H54 (cell line): ENCODE data around the gene SYNM.

ENCODE experiments used
- DNase-seq: peaks from one replicate; pipeline ENCODE4 v3.0.0; 2011; ENCODE audit warnings: low spot score, mixed read lengths; ENCODE audit not compliant: insufficient read length
- FAIRE-seq: peaks from 3 replicates; lab custom pipeline; 2011; peaks lifted over from hg19 to GRCh38; lab: Jason Lieb, UNC
- POLR2A ChIP-seq: IDR thresholded peaks from 2 replicates; pipeline ENCODE4 v1.6.1; 2011; ENCODE audit warnings: low read depth, mild to moderate bottlenecking, low read length

Gene SYNM

DNA sequence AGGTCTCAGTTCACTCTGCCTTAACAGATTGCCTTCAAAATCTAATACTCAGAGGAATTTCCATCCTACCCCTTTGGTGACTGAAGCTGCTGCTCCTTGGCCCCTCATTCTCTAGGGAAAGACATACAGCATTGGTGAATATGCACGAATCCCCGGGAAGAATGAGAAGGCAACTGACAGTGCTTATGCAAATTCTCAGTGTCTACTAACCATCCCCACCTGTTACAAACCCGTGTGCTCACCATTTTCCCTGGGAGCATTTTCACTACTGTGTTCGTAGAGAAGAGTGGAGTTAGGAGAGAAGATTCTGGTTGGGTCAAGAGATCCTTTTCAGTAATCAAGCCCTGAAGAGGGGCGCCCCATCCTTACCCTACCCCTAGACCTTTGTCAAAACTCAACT is 37.7 kb downstream of the SYNM start:
- DNase-seq (no peak), FAIRE-seq (no peak)

DNA sequence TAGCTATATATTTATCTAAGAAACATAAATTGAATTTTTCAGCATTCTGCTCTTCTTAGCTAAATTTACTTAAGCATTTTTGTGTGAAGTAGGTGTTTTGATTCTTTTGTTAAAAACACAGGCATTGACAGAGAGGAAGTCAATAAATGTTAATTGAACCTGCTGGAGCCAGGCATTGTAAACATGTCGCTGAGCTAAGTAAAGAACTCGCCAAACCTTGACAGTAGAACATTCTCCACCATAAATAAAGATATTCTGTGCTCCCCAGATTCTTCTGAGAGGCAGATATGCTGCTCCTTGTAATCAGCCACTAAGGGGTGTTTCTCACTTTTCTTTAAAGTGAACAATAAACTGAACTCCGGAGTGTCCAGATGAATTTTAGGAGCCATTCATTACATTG is 38.4 kb downstream of the SYNM start:
- TF ChIP-seq POLR2A = no peak
- DNase-seq = no peak
- no peak for FAIRE-seq

More for the DNA sequence above, 37.7 kb downstream of the SYNM start:
- TF ChIP-seq POLR2A = no peak

DNA sequence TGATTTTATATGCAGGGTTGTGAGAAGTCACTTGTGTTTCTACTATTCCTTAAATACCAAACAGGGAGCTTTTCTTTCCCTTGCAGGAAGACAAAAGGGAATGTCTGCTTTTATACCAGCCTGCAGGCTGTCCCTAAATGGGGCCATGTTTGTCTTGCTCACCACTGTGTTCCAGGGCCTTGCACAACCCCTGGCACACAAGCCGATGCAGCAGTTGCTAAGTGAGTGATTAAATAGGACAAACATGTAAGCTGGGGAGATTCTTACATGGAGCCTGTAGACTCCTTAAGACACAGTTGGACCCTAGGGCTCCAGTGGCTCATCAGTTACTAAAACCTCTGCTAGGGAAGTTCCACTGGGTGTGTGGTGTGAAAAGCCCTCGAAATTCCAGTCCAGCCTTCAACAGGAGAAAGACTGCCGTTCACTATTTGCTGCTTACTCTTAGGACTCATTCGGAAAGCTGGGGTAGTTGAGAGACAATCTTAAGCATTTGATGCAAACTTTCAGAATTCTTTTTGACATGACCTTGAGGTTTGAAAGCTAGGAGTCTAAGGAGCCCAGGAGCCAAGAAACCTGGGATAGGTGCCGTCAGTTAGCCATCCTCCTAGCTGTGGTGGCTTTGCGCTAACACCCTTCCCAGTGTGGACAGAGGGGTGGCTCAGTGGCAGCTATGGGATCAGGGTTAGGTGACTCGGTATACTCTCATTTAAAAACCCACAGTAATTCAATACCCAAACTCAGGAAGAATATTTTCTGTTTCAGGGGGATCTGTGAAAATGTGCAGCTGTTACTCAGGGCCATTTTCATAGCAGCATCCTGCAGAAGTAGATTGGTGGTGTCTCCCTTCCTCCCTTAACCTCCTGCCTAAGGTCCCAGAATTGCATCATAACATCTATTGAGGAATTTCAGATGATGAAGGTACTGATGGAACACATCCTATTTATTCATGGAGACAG is 39.1 kb downstream of the SYNM start:
- DNase-seq (no peak), FAIRE-seq (no peak)
- TF ChIP-seq POLR2A = no peak

DNA sequence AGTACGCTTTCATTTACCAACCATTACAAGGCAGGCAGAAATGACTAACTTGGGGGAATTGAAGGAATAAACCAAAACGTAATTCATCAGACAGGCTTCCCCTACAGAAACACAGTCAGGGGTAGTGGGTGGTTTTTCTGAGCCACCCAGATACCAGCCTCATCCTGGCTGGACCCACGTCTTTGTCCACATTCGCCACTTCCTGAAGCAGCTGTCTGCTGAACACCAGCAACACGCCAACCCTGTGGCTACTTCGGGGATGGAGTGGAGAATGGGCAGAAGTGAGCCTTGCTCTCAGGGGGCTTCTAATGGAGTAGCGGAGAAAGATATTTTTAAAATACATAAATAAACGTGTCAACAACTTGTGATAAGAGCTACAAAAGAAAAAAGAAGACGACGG is 40.1 kb downstream of the SYNM start:
- DNase-seq (no peak), FAIRE-seq (no peak)
- no peak for TF ChIP-seq POLR2A

DNA sequence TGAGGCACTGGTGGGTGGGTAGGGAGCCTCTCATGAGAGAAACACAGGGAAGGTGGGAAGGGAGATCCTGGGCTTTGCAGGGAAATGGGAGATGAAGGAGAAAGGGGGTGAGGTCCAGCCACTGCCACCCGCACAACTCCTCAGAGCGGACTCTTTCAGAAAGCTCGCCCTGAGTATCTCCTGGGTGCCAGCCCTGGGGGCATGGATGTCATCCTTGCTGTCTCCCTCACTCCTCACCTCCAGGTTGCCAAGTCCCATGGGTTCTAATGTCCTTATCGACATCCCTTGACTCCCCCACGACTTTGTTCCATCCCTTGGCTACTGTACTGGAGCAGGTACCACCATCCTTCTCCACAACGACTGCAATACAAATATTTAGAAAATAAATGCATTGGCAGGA is 40.9 kb downstream of the SYNM start:
- no peak for TF ChIP-seq POLR2A
- no peak for DNase-seq
- FAIRE-seq = no peak

DNA sequence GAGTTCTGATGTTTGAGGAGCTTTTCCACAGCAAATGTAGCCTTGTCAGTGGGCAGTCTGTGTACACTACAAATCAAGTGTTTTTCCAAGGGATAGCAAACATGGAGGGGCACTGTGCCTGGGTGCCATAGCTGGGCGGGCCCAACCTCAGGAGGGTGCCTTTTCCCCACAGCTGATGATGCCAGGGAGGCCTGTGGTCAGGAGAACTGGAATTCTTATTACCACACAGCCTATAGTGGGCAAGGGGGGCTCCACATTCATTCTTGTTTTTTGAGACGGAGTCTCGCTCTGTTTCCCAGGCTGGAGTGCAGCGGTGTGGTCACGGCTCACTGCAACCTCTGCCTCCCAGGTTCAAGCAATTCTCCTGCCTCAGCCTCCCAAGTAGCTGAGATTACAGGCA is 41.8 kb downstream of the SYNM start:
- no peak for DNase-seq
- no peak for TF ChIP-seq POLR2A
- no peak for FAIRE-seq

DNA sequence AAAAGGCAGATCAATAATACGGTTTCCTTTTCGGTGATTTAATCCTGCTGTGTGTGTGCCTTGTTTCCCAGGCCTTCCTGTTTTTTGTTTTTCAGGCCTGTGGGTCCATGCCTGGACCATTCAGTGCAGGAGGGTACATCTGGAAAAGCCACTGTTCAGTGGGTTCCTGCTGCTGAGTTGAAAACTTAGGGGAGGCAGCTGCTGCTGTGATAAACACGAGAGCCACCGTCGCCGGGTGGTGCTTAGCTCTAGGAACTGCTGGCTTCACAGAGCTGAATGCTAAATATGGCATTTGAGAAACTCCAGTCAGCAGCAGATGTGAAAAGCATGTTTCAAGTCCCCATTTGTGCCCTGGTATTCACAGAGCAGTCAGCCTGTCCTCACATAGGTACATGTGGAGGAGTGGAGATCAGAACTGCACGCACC is 44.0 kb downstream of the SYNM start:
- no peak for TF ChIP-seq POLR2A
- FAIRE-seq = no peak
- DNase-seq = no peak

DNA sequence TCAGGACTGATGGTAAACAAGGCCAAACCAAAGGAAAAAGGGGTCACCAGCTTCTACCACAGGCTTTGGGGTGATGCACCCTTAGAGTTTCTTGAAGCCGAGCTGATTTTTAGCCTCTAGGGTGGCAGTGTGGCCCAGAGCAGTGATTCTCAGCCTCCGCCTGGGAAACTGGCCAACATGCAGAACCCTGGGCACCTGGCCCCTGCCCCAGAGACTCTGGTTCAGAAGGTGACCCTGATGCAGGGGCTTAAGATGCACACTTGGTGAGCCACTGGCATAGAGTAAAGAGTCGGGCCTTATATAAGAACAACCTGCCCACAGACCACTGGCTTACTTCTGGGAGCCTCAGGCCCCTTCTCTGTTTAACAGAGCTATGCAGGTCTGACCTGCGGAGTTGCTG is 44.5 kb downstream of the SYNM start:
- no peak for DNase-seq
- no peak for TF ChIP-seq POLR2A
- no peak for FAIRE-seq

DNA sequence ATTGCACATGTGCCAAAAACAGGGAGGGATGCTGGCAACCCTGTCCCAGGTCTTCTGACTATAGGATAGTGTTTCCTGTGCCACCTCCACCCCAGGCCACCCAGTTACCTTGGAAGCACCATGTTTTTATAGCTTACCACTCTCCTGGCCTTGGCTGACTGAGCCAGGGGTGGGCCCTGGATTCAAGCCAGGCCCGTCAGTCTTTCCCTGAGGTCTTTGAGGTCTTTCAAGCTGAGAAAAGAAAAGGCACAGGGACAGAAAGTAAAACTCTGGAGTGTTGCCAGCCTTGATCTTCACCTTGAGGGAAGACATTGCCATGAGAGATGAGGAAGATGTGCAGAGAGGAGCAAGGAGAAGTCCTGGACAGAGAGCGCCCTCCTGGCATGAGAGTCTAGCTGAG is 46.3 kb downstream of the SYNM start:
- TF ChIP-seq POLR2A = no peak
- FAIRE-seq = no peak
- DNase-seq = no peak

DNA sequence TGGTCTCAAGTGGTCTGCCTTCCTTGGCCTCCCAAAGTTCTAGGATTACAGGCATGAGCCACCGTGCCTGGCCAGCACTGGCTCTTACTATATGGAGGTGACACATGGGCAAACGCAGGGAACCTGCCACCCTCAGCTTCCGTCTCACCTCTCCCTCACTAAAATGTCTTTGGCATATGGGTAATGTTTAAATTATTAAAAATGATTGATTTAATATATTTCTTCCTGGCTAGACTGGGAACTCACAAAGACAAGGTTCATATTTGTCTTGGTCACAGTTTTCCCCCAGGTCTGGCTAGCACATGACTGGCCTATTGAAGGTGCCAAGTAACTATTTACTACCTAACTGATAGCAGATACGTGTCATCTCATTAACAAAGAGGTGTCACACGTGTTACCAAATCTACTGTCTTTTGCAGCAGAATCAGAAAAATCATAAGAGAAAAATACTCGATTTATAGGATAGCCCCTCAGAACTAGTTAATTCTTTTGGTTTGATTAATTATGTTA is 48.2 kb downstream of the SYNM start:
- no peak for FAIRE-seq

DNA sequence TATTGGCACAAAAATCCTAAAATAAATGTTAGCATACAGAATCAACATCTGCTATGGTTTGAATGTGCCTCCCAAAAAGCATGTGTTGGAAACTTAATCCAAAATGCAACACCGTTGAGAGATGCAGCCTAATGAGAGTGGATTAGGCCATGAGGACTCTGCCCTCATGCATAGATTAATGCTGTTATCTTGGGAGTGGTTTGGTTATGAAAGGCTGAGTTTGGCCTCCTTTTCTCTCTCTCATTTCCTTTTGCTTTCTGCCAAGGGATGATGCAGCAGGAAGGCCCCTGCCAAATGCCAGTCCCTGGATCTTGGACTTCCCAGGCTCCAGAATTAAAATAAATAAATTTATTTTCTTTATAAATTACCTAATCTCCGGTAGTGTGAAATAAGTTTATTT is 49.4 kb downstream of the SYNM start:
- no peak for TF ChIP-seq POLR2A
- DNase-seq (no peak), FAIRE-seq (no peak)

More for the DNA sequence above, 48.2 kb downstream of the SYNM start:
- TF ChIP-seq POLR2A = no peak
- no peak for DNase-seq

DNA sequence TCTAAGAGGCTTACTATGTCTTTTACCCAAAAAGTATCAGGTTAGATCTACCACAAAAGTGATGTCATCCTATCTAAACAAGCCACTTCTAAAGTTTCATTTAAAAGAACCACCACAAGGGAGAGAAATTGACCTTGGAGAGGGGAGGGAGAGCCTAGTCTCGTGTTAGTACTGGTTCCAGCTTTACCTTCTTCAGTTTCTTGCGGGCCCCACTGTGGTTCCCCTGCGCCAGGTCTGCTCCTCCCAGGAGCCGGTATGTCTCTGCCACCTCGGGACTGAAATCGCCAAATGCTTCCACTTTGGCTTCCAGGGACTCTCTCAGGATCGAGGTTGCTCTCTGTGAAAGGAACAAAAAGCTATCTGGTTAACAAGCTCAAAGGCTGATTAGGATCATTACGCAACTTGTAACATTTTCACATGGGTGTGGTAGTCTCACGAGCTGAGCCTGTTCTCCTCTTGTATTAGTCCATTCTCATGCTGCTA is 51.1 kb downstream of the SYNM start:
- DNase-seq (no peak), FAIRE-seq (no peak)
- TF ChIP-seq POLR2A = no peak

DNA sequence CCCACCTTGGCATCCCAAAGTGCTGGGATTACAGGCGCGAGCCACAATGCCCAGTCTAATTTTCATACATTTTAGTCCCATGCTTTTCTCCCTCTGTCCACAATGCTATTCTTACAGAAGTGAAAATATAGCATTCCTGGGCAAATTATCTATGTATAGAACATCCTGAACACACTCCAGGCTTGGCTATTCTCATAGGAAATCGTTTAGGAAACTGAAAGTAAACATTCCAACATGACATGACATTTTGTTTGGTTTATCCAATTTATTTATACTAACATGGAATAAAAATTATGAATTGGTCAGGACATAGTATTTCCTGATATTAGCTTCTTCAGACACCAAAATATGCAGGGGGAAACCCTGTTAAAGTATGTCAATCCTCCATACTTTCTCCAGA is 52.6 kb downstream of the SYNM start:
- FAIRE-seq (no peak), DNase-seq (no peak)
- TF ChIP-seq POLR2A = no peak

DNA sequence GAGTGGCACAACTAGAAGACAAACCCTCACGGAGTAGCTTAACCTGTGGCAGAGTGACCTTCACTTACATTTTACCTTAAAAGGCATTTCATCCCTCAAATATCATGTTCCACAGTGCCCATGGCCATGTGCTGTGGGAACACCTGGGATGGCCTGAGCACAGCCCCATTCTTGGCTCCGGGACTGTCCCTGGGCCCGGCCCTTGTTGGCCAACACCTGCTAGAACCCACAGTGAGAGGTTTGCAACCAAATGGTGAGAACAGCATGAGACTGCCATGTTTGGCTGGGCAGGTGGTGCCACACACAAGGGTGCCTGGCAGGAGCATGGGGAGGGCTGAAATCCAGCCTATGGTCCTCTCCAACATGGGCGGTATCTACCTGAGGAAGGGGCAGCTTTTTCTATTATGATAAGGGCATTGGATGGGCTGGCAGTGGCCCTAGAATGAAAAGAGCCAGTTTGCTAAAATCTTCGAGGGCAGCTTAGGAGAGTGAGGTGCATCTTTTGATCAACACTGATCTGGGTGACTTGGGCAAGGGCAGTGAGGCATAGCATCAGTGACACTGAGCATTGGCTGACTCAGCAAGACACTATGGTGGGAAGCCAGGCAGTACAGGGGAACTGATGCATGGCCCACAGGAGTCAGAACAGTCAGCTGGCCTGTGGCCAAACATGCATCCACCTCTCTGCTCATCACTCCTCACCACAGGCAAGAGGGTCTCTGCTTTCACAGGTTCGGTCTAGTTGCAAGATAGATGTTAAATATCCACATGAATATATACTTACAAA is 53.9 kb downstream of the SYNM start:
- FAIRE-seq = no peak
- no peak for DNase-seq
- no peak for TF ChIP-seq POLR2A
